ENCODE data around the gene DBX1. TPM values are rescaled to one million over a fixed set of nuclear protein-coding genes. Genes with fewer than 3 reads are reported as not detected.

DBX1 gene
- total and polyA plus RNA-seq, 9 donors = not detected

DNA sequence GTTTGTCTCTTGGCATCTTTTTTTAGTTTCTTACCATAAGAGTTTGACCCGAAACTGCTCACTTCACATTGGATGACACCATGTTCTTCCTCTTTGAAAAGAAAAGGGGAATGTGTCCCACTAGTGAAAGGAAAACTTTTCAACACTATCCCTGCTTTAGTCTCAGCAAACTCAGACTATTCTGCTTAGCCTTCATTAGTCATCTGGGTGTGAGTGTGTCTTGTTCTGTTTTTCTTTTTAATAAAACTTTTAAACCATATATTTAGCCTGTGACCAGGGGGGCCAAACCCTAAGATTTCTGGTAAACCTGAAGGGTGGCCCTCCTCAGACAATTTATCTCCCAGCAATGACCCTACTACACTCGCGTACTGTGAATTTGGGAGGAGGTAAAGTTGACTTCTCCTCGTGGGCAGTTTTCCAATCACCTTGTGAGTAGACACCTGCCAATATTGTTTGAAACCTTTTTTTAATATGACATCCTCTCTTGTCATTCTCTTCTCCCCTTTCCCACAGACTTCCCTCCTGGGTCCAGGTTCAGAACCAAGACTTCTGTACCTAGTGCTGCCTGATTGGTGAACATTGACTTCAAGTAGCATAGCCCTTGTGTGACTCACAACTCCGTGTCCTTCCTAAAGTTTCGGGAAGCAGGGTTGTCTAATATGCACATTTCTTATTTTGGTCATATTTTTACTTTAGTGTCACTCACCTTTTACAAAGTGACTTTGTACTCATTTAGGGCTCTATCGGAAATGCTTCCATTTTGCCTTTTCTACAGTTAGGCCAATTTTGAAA is 39.9 kb downstream of the DBX1 start:
- intact Hi-C loops (cut with DNase I) = no loop called here
- Histone ChIP-seq H3K4me1 (ENCODE audit: insufficient read depth) (no peaks in the 10 kb centered on the region), H3K27ac (no peak overlapping the region), H3K27me3 (no peaks in the 10 kb centered on the region), H3K36me3 (no peaks in the 10 kb centered on the region), H3K4me3 (no peak overlapping the region), H3K9me3 (no peaks in the 10 kb centered on the region)
- TF ChIP-seq, protein P1, sequence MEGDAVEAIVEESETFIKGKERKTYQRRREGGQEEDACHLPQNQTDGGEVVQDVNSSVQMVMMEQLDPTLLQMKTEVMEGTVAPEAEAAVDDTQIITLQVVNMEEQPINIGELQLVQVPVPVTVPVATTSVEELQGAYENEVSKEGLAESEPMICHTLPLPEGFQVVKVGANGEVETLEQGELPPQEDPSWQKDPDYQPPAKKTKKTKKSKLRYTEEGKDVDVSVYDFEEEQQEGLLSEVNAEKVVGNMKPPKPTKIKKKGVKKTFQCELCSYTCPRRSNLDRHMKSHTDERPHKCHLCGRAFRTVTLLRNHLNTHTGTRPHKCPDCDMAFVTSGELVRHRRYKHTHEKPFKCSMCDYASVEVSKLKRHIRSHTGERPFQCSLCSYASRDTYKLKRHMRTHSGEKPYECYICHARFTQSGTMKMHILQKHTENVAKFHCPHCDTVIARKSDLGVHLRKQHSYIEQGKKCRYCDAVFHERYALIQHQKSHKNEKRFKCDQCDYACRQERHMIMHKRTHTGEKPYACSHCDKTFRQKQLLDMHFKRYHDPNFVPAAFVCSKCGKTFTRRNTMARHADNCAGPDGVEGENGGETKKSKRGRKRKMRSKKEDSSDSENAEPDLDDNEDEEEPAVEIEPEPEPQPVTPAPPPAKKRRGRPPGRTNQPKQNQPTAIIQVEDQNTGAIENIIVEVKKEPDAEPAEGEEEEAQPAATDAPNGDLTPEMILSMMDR (IDR thresholded peaks at IDR 0.05) = no peak
- no peak for TF ChIP-seq POLR2A (IDR thresholded peaks at IDR 0.05)
- TF ChIP-seq EP300 (IDR thresholded peaks at IDR 0.05) = no peak
- WGBS, 3 donors = 90 to 94% (median 93%) methylated on average over 7 of the region's 7 CpGs
- no peak for DNase-seq

DNA sequence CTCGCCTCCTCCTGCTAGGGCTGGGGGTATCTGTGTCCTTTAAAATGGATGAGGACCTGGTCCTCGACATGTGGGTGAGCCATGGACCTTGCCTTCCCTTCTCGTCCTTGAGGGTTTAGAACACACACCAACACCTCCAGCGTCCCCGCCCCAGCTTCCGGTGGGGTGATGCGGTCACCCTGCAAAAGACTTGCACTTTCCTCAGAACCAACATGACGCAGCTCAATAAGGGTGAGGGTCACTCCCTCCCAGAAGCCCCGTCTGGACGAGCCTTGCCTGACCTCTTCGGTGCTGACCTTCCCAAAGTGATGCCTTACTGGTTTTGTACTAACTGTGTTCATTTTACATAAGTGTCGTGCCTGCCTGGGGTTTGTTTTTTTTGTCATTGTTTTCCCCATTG is 41.0 kb downstream of the DBX1 start:
- intact Hi-C loops (cut with DNase I) = loop anchor here in 1 of 4 donors (5.0 kb wide), 1 partner anchor 167 kb away; no protein-coding TSS in a partner anchor
- H3K27ac ChIP-seq = no peak overlapping the region
- no peaks in the 10 kb centered on the region for H3K4me1 ChIP-seq (ENCODE audit: insufficient read depth)
- no peaks in the 10 kb centered on the region for H3K27me3 ChIP-seq
- no peak for TF ChIP-seq POLR2A (IDR thresholded peaks at IDR 0.05)
- TF ChIP-seq, protein P1 (IDR thresholded peaks at IDR 0.05) = no peak
- no peak for TF ChIP-seq EP300 (IDR thresholded peaks at IDR 0.05)
- H3K36me3 ChIP-seq = no peaks in the 10 kb centered on the region
- H3K9me3 ChIP-seq = no peaks in the 10 kb centered on the region
- no peak for DNase-seq
- 85 to 92% (median 92%) methylated on average over 12 of the region's 12 CpGs for WGBS, 3 donors
- H3K4me3 ChIP-seq = no peak overlapping the region

DNA sequence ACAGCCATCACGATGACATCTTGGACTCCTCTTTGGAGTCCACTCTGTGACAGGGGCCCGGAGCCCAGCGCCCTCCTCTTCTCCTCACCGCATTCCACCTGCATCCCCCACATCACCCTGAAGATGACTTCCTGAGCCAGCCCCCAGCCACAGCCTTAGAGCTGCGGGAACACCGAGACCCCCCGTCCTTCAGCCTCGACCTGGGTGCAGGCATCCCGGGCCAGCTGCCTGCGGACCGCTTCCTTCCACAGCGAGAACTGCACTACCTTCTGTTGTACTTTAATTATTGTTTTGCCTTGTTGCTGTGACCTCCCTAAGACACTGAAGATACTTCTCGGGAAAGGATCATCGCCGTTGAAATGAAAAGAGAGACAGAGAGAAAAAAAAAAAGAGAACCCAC is 42.1 kb downstream of the DBX1 start:
- Histone ChIP-seq H3K27me3 (no peaks in the 10 kb centered on the region), H3K4me3 (no peak overlapping the region), H3K36me3 (no peaks in the 10 kb centered on the region), H3K4me1 (ENCODE audit: insufficient read depth) (no peaks in the 10 kb centered on the region), H3K9me3 (no peaks in the 10 kb centered on the region), H3K27ac (no peak overlapping the region)
- TF ChIP-seq EP300 (IDR thresholded peaks at IDR 0.05) (no peak), POLR2A (IDR thresholded peaks at IDR 0.05) (no peak)
- TF ChIP-seq, protein P1 (IDR thresholded peaks at IDR 0.05) = no peak
- WGBS, 3 donors = 73 to 87% (median 80%) methylated on average over 15 of the region's 15 CpGs
- DNase-seq = no peak
- intact Hi-C loops (cut with DNase I) = loop anchor here in 1 of 4 donors (5.0 kb wide), 1 partner anchor 166 kb away; no protein-coding TSS in a partner anchor

DNA sequence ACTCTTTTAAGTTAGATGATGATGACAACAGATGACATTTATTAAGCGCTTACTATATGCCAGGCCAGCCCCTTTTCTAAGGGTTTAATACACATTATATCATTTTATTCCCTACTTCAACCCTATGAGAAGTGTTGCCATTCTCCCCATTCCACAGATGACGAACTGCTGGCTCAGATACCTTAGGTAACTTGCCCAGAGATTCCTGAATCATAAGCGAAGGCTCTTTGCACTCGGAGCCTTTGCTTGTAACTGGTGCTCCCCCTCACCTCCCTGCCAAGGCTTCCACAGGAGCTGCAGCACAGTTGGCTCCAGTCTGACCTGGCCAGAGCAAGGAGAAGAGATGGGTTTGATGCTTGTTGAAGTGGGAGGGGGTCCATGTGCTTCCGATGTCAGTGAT is 43.0 kb downstream of the DBX1 start:
- Histone ChIP-seq H3K4me3 (no peak overlapping the region), H3K27me3 (no peaks in the 10 kb centered on the region), H3K4me1 (ENCODE audit: insufficient read depth) (peaks cover 4% of the 10 kb centered on the region), H3K36me3 (no peaks in the 10 kb centered on the region), H3K27ac (no peak overlapping the region), H3K9me3 (no peaks in the 10 kb centered on the region)
- TF ChIP-seq POLR2A (IDR thresholded peaks at IDR 0.05) (no peak), EP300 (IDR thresholded peaks at IDR 0.05) (no peak)
- TF ChIP-seq, protein P1 (IDR thresholded peaks at IDR 0.05) = no peak
- WGBS, 3 donors = 60 to 64% (median 63%) methylated on average over 5 of the region's 5 CpGs
- intact Hi-C loops (cut with DNase I) = loop anchor here in 1 of 4 donors (5.0 kb wide), 1 partner anchor 165 kb away; no protein-coding TSS in a partner anchor
- no peak for DNase-seq

All from ovary (tissue), 9 donors.